ENCODE measurements around the gene TANGO2. TPM values are rescaled to one million over a fixed set of nuclear protein-coding genes. Genes with fewer than 3 reads are reported as not detected.

Gene TANGO2
- total and polyA plus RNA-seq, 9 of the 15 experiments (the other 6 are each of a cell fraction or from before 2014, with no cell fraction given): 15.5 to 94.9 (median 70.1) TPM

DNA sequence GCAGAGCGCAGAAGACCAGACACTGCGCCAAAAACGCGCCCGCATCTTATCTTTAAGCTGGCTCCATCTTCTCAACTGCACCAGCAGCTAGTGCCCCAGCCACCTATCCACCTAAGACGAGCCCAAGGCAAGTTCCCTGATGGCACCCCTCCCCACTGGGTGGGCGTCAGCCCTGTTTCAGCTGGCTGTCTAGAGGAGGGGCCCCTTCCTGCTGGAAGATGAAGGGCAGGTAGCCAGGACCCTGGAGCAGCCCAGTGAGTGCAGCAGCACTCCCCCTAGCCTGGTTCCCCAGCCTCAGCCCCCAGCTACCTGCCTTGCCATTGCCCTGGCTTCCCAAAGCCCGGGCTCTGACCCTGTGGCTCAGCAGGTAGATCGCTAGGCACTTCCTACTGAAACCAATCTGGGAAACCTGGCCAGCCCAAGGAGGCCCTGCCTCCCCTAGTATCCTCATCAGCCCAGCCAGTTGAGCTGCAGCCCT lies 32.5 kb upstream of the TANGO2 start (continued):
- TF ChIP-seq MLX (CRISPR knock-in tag; conservative IDR thresholded peaks at IDR 0.05): 0 out of 4 replicates have a peak, but pooled peaks of 1 of the 2 experiments have one; percentile 26
- TF ChIP-seq USF2 (CRISPR knock-in tag; IDR thresholded peaks at IDR 0.05): no peak
- TF ChIP-seq KLF1 (tag; IDR thresholded peaks at IDR 0.05): peak; percentile 19; the same call in 1 of the 2 replicates
- no peak for TF ChIP-seq HNRNPH1 (optimal IDR thresholded peaks at IDR 0.05; ENCODE audit: low read depth, low read length)

- H3K4me1 ChIP-seq (replicated peaks in 1 of 2; ENCODE audit: control insufficient read depth in 2 of 2, insufficient read depth in 2 of 2, low read length in 2 of 2): peaks cover 39 to 85% of the 10 kb centered on the region in 2 experiments
- CTCF ChIA-PET (ENCODE audit: low intra/inter-chr PET ratio): no interaction called here
- TF ChIP-seq HDAC8 (tag; IDR thresholded peaks at IDR 0.05): peak; percentile 70; the same call in 1 of the 2 replicates
- TF ChIP-seq HDAC3 (IDR thresholded peaks at IDR 0.05; ENCODE audit: borderline replicate concordance, partially characterized antibody): no peak
- TF ChIP-seq POLR2AphosphoS2 (IDR thresholded peaks at IDR 0.05; ENCODE audit: low read length): no peak
- no peak for TF ChIP-seq ZNF143 (CRISPR knock-in tag; IDR thresholded peaks at IDR 0.05)
- TF ChIP-seq UBTF (IDR thresholded peaks at IDR 0.05; ENCODE audit: borderline replicate concordance in 1 of 2, low read depth in 2 of 2, low read length in 2 of 2): peak; percentile 41 to 42; a peak in 1 of 4 replicates
- TF ChIP-seq KLF13 (tag; IDR thresholded peaks at IDR 0.05; ENCODE audit: borderline replicate concordance, low read depth): 0 out of 2 replicates have a peak, but pooled peaks have one; percentile 8
- TF ChIP-seq EP300 (IDR thresholded peaks at IDR 0.05; ENCODE audit: low read length): peak; percentile 85
- TF ChIP-seq MAX (CRISPR knock-in tag; IDR thresholded peaks at IDR 0.05): no peak
- TF ChIP-seq SOX6 (IDR thresholded peaks at IDR 0.05): no peak; the same call in 1 of the 2 replicates
- peak in 1 of 2 experiments; percentile 15; a peak in 1 of 4 replicates for TF ChIP-seq TBL1XR1 (IDR thresholded peaks at IDR 0.05; ENCODE audit: low read length in 2 of 2)
- no peak for TF ChIP-seq BRD9 (IDR thresholded peaks at IDR 0.05; ENCODE audit: low read depth, partially characterized antibody)
Measured at GRCh38 chr22:19988965-19989724, 31.8 kb upstream of the TANGO2 start.

More at GRCh38 chr22:19988965-19989724, 31.8 kb upstream of the TANGO2 start:
- Histone ChIP-seq H3K9me3 (replicated peaks; ENCODE audit: control insufficient read depth, insufficient read depth, low read depth, low read length) (no peaks in the 10 kb centered on the region), H3K79me2 (ENCODE audit: control insufficient read depth, insufficient read depth, low read length) (no peaks in the 10 kb centered on the region), H3K9me1 (ENCODE audit: control insufficient read depth, insufficient read depth, low read length) (peaks cover 20% of the 10 kb centered on the region), H3K36me3 (ENCODE audit: control insufficient read depth, insufficient read depth, low read length) (no peaks in the 10 kb centered on the region), H3K27ac (ENCODE audit: extremely low read depth, low read depth, low read length) (peak overlapping the region; percentile 58; the same call in 2 of the 3 replicates), H3K4me2 (ENCODE audit: insufficient read depth, low read length) (no peak overlapping the region), H3K9ac (ENCODE audit: insufficient read depth in 1 of 2, low read depth in 2 of 2, low read length in 2 of 2) (peak overlapping the region; percentile 3 to 87; a peak in 3 of 4 replicates), H4K20me1 (replicated peaks; ENCODE audit: control insufficient read depth, insufficient read depth, low read length) (peaks cover 74% of the 10 kb centered on the region), H2AFZ (ENCODE audit: low read depth, low read length) (peak overlapping the region; percentile 6; the same call in 1 of the 2 replicates), H3K27me3 (ENCODE audit: control insufficient read depth in 2 of 2, insufficient read depth in 2 of 2, low read length in 2 of 2) (no peaks in the 10 kb centered on the region), H3K4me3 (no peak overlapping the region)
- DNase-seq (ENCODE audit: extremely low read depth in 1 of 4, low spot score in 3 of 4) (peak; percentile 72 to 84 (median 78)), FAIRE-seq (peak; percentile 86), ATAC-seq (peak; percentile 77)
- no TSS peak for BruUV-seq (replicated peaks)
- intact Hi-C loops (cut with micrococcal nuclease): loop anchor here (5.0 kb wide), 1 partner anchor 33 kb away; the partner anchor contains the start of gene TANGO2
- 48% methylated on average over 18 of the region's 18 CpGs for WGBS (ENCODE audit: insufficient coverage, low coverage, missing lambda C conversion rate)
- in situ Hi-C loops (cut with MboI): no loop called here
- POLR2A ChIA-PET: interaction anchor here (0.5 to 3.1 kb wide), 17 partner anchors 9 to 845 kb away, joined by 3 to 20 read pairs (median 6); partner anchors contain the start of genes ESS2 and TRMT2A

All from K562 (cell line).